ENCODE data around the gene MATN1. TPM values are rescaled to one million over a fixed set of nuclear protein-coding genes. Genes with fewer than 3 reads are reported as not detected.

Gene MATN1
- total and polyA plus RNA-seq, 9 donors, result 0.10 to 0.95 (median 0.51) TPM

DNA sequence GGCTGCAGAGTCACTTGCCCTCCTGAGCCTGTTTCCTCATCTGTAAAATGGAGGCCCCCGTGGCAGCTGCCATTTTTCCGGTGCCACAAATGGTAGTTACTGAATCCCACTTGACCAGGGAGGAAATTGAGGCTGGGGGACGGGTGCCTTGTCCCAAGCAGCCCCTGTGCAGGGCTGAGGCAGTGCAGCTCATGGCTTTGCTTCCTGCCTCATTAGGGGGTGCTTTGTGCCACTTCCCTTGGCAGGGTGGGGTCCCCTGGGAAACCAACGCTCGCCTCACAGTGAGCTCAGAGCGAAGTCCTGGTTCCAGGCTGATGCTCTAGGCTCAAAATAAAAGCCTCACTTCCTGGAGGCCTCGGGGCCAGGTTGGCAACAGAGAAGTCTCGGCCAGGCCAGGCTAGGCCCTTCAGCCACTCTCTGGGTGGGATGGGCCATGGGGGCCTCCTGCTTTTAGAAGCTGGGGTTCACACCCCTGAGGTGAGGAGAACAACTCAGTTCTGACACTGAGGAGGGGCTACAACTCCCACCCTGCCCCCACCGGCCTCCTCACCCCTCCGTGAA is 27.4 kb upstream of the MATN1 start:
- Histone ChIP-seq H3K4me3 (no peak overlapping the region), H3K27ac (no peak overlapping the region), H3K27me3 (no peaks in the 10 kb centered on the region), H3K36me3 (no peaks in the 10 kb centered on the region), H3K9me3 (no peaks in the 10 kb centered on the region), H3K4me1 (ENCODE audit: insufficient read depth) (no peaks in the 10 kb centered on the region)
- intact Hi-C loops (cut with DNase I), result no loop called here
- 84 to 87% (median 85%) methylated on average over 10 of the region's 10 CpGs for WGBS, 3 donors
- DNase-seq, result no peak
- no peak for TF ChIP-seq EP300 (IDR thresholded peaks at IDR 0.05)
- TF ChIP-seq, protein P1, sequence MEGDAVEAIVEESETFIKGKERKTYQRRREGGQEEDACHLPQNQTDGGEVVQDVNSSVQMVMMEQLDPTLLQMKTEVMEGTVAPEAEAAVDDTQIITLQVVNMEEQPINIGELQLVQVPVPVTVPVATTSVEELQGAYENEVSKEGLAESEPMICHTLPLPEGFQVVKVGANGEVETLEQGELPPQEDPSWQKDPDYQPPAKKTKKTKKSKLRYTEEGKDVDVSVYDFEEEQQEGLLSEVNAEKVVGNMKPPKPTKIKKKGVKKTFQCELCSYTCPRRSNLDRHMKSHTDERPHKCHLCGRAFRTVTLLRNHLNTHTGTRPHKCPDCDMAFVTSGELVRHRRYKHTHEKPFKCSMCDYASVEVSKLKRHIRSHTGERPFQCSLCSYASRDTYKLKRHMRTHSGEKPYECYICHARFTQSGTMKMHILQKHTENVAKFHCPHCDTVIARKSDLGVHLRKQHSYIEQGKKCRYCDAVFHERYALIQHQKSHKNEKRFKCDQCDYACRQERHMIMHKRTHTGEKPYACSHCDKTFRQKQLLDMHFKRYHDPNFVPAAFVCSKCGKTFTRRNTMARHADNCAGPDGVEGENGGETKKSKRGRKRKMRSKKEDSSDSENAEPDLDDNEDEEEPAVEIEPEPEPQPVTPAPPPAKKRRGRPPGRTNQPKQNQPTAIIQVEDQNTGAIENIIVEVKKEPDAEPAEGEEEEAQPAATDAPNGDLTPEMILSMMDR (IDR thresholded peaks at IDR 0.05), result no peak
- no peak for TF ChIP-seq POLR2A (IDR thresholded peaks at IDR 0.05)

GRCh38 chr1:30749691-30750583 is 26.6 kb upstream of the MATN1 start:
- 85 to 87% (median 86%) methylated on average over 23 of the region's 23 CpGs for WGBS, 3 donors
- TF ChIP-seq EP300 (IDR thresholded peaks at IDR 0.05) (no peak), POLR2A (IDR thresholded peaks at IDR 0.05) (no peak)
- TF ChIP-seq, protein P1 (IDR thresholded peaks at IDR 0.05), result no peak
- intact Hi-C loops (cut with DNase I), result no loop called here
- Histone ChIP-seq H3K9me3 (no peaks in the 10 kb centered on the region), H3K4me1 (ENCODE audit: insufficient read depth) (no peaks in the 10 kb centered on the region), H3K27me3 (no peaks in the 10 kb centered on the region), H3K36me3 (no peaks in the 10 kb centered on the region), H3K4me3 (no peak overlapping the region), H3K27ac (no peak overlapping the region)
- no peak for DNase-seq

- Histone ChIP-seq H3K4me1 (ENCODE audit: insufficient read depth) (no peaks in the 10 kb centered on the region), H3K36me3 (no peaks in the 10 kb centered on the region), H3K9me3 (no peaks in the 10 kb centered on the region), H3K4me3 (no peak overlapping the region), H3K27me3 (no peaks in the 10 kb centered on the region), H3K27ac (no peak overlapping the region)
- intact Hi-C loops (cut with DNase I), result no loop called here
- TF ChIP-seq, protein P1 (IDR thresholded peaks at IDR 0.05), result no peak
- TF ChIP-seq EP300 (IDR thresholded peaks at IDR 0.05) (no peak), POLR2A (IDR thresholded peaks at IDR 0.05) (no peak)
- WGBS, 3 donors, result 80 to 81% (median 80%) methylated on average over 16 of the region's 16 CpGs
- DNase-seq, result no peak
Measured at GRCh38 chr1:30748699-30749401, 25.5 kb upstream of the MATN1 start.

GRCh38 chr1:30748098-30748698 is 24.8 kb upstream of the MATN1 start:
- Histone ChIP-seq H3K27ac (no peak overlapping the region), H3K4me3 (no peak overlapping the region), H3K36me3 (no peaks in the 10 kb centered on the region), H3K9me3 (no peaks in the 10 kb centered on the region), H3K27me3 (no peaks in the 10 kb centered on the region), H3K4me1 (ENCODE audit: insufficient read depth) (no peaks in the 10 kb centered on the region)
- no peak for DNase-seq
- TF ChIP-seq EP300 (IDR thresholded peaks at IDR 0.05) (no peak), POLR2A (IDR thresholded peaks at IDR 0.05) (no peak)
- TF ChIP-seq, protein P1 (IDR thresholded peaks at IDR 0.05), result no peak
- WGBS, 3 donors, result 61 to 68% (median 67%) methylated on average over 9 of the region's 9 CpGs
- intact Hi-C loops (cut with DNase I), result no loop called here
